Ishikawa (cell line): ENCODE data around the gene OGDHL.

Source experiments
- CEBPB ChIP-seq: IDR thresholded peaks from 2 replicates; pipeline ENCODE4 v1.6.1; 2012
- EP300 ChIP-seq: IDR thresholded peaks from 2 replicates; pipeline ENCODE4 v1.6.1; 2012; ENCODE audit warnings: borderline replicate concordance
- MAX ChIP-seq: IDR thresholded peaks from 2 replicates; pipeline ENCODE4 v1.6.1; 2012
- RAD21 ChIP-seq: IDR thresholded peaks from 2 replicates; pipeline ENCODE4 v1.6.1; 2012; ENCODE audit warnings: low read depth
- REST ChIP-seq: IDR thresholded peaks from 2 replicates; pipeline ENCODE4 v1.6.1; 2012; ENCODE audit warnings: low read depth, mild to moderate bottlenecking
- TAF1 ChIP-seq: IDR thresholded peaks from 2 replicates; pipeline ENCODE4 v1.6.1; 2012; ENCODE audit warnings: low read depth, mild to moderate bottlenecking
- TCF12 ChIP-seq: IDR thresholded peaks from 2 replicates; pipeline ENCODE4 v1.6.1; 2012; ENCODE audit warnings: low read depth
- TEAD4 ChIP-seq: IDR thresholded peaks from 2 replicates; pipeline ENCODE4 v1.6.1; 2012
- YY1 ChIP-seq: IDR thresholded peaks from 2 replicates; pipeline ENCODE4 v1.6.1; 2012; ENCODE audit warnings: low read depth
- ZBTB7A ChIP-seq: IDR thresholded peaks from 2 replicates; pipeline ENCODE4 v1.6.1; 2012; ENCODE audit warnings: low read depth

- TF ChIP-seq EP300, result no peak
- TF ChIP-seq MAX, result no peak
- TF ChIP-seq RAD21, result no peak
- TF ChIP-seq TAF1, result no peak
- TF ChIP-seq YY1, result no peak
- no peak for TF ChIP-seq TCF12
- no peak for TF ChIP-seq REST
- no peak for TF ChIP-seq TEAD4
- no peak for TF ChIP-seq CEBPB
- TF ChIP-seq ZBTB7A, result no peak
These were observed 20.8 kb downstream of the OGDHL start for GRCh38 chr10:49741108-49741995.
